WTC11 (cell line): ENCODE data around the gene TMEM151B. TPM values are rescaled to one million over a fixed set of nuclear protein-coding genes. Genes with fewer than 3 reads are reported as not detected.
A peak's percentile ranks its signal among the peaks of the same experiment; 100 is the strongest.

ENCODE experiments used
- CBFB ChIP-seq: sonication (generic); formaldehyde crosslinking; IDR thresholded peaks from 2 replicates; pipeline ENCODE4 v1.8.1; 2022; ENCODE audit warnings: mild to moderate bottlenecking, low read depth, missing genetic modification reagents
- EMX1 ChIP-seq: fragments of 250-450 bp; sonication (Bioruptor Pico); IDR thresholded peaks from 2 replicates; pipeline ENCODE4 v1.8.0; 2021; ENCODE audit warnings: mild to moderate bottlenecking
- ETV6 ChIP-seq: sonication (generic); formaldehyde crosslinking; IDR thresholded peaks from 2 replicates; pipeline ENCODE4 v1.8.1; 2022; ENCODE audit warnings: mild to moderate bottlenecking, missing genetic modification reagents
- FOXK1 ChIP-seq: sonication (generic); formaldehyde crosslinking; IDR thresholded peaks from 2 replicates; pipeline ENCODE4 v1.8.0; 2022; ENCODE audit warnings: mild to moderate bottlenecking, moderate library complexity, missing genetic modification reagents
- FOXP1 ChIP-seq: sonication (generic); formaldehyde crosslinking; IDR thresholded peaks from 2 replicates; pipeline ENCODE4 v1.8.0; 2022; ENCODE audit warnings: missing genetic modification reagents, mild to moderate bottlenecking, moderate library complexity, borderline replicate concordance
- MYBL2 ChIP-seq: sonication (generic); formaldehyde crosslinking; IDR thresholded peaks from 2 replicates; pipeline ENCODE4 v1.8.1; 2023; ENCODE audit warnings: mild to moderate bottlenecking, moderate library complexity, missing genetic modification reagents
- PRRX2 ChIP-seq: fragments of 250-450 bp; sonication (Bioruptor Pico); IDR thresholded peaks from 2 replicates; pipeline ENCODE4 v1.8.0; 2021; ENCODE audit warnings: mild to moderate bottlenecking
- TP53 ChIP-seq: sonication (generic); formaldehyde crosslinking; IDR thresholded peaks from 2 replicates; pipeline ENCODE4 v1.8.1; 2023; ENCODE audit warnings: mild to moderate bottlenecking, missing genetic modification reagents
- ZBTB21 ChIP-seq: sonication (generic); formaldehyde crosslinking; IDR thresholded peaks from 2 replicates; pipeline ENCODE4 v1.8.1; 2023; ENCODE audit warnings: mild to moderate bottlenecking, missing genetic modification reagents, borderline replicate concordance
- ZNF219 ChIP-seq: sonication (generic); formaldehyde crosslinking; IDR thresholded peaks from 2 replicates; pipeline ENCODE4 v1.8.0; 2023; ENCODE audit warnings: missing genetic modification reagents, mild to moderate bottlenecking, borderline replicate concordance
- ZNF671 ChIP-seq: fragments of 250-450 bp; sonication (Bioruptor Pico); IDR thresholded peaks from 2 replicates; pipeline ENCODE4 v1.8.0; 2021; ENCODE audit warnings: mild to moderate bottlenecking
- total RNA-seq: library from RNA; stranded (reverse); gene quantifications from 3 replicates; pipeline ENCODE4 v1.2.3, GENCODE V29; 2021
- TF ChIP-seq, protein P1 (sequence below): sonication (generic); formaldehyde crosslinking; IDR thresholded peaks from 2 replicates; pipeline ENCODE4 v1.8.1; 2022; ENCODE audit warnings: missing genetic modification reagents, borderline replicate concordance
- TF ChIP-seq, protein P2 (sequence below): fragments of 250-450 bp; sonication (Bioruptor Pico); IDR thresholded peaks from 2 replicates; pipeline ENCODE4 v1.9.0; 2021; ENCODE audit warnings: mild to moderate bottlenecking, borderline replicate concordance
- TF ChIP-seq, protein P3 (sequence below): fragments of 200-600 bp; IDR thresholded peaks from 2 replicates; pipeline ENCODE4 v1.8.0; 2022; ENCODE audit warnings: antibody characterized with exemption
- TF ChIP-seq, protein P4 (sequence below): sonication (generic); formaldehyde crosslinking; conservative IDR thresholded peaks from 2 replicates; pipeline ENCODE4 v1.8.1; 2022; ENCODE audit warnings: mild to moderate bottlenecking, missing genetic modification reagents
- TF ChIP-seq, protein P5 (sequence below): fragments of 250-450 bp; sonication (Bioruptor Pico); IDR thresholded peaks from 2 replicates; pipeline ENCODE4 v2.1.2; 2022; ENCODE audit warnings: mild to moderate bottlenecking, moderate library complexity
- TF ChIP-seq, protein P6 (sequence below): sonication (generic); formaldehyde crosslinking; IDR thresholded peaks from 2 replicates; pipeline ENCODE4 v1.8.1; 2022; ENCODE audit warnings: mild to moderate bottlenecking, missing genetic modification reagents, moderate library complexity, borderline replicate concordance
- TF ChIP-seq, protein P7 (sequence below): fragments of 250-450 bp; sonication (Bioruptor Pico); IDR thresholded peaks from 2 replicates; pipeline ENCODE4 v1.8.0; 2021; ENCODE audit warnings: mild to moderate bottlenecking

TMEM151B gene
- total RNA-seq, 1 experiment from 2014 or later: 5.5 TPM

DNA sequence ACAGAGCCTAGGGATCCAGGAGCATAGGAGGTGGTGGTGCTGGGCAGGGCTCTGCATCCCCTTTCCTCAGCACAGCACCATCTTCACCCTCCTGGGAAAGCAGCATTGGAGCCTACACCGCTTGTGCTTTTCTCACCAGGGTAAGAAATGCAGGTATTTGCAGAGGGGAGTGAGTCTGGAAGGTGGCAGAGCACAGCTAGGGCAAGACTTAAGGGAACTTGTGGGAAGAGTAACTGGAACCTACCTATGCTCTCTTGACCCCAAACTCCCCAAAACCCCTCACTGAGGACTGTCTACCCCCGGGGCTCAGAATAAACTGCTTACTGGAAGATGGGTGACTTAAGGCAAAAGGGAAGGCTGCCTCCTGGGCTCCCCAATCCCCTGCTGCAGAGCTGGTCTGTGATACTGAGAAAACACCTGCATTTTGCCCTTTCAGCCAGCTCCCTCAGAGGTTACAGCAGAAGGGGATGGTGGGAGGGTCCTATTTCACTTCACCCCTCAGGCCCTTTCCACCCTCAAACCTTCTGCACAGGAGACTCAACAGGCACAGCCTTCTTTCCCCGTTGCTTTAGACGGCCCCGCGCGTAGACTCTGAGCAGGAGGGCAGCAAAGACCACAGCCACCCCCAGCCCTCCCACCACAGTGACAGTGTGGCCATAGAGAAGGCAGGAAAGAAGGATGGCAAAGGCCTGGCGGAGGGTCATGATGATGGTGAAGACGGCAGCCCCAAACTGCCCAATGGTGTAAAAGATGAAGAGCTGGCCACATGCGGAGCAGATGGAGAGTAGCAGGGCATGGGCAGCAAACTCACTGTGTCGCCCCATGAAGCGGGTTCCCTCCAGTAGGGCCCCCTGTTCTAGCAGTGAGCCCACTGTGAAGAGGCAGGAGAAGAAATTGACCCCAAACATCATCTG lies 15.8 kb upstream of the TMEM151B start (continued):
- TF ChIP-seq, protein P1, sequence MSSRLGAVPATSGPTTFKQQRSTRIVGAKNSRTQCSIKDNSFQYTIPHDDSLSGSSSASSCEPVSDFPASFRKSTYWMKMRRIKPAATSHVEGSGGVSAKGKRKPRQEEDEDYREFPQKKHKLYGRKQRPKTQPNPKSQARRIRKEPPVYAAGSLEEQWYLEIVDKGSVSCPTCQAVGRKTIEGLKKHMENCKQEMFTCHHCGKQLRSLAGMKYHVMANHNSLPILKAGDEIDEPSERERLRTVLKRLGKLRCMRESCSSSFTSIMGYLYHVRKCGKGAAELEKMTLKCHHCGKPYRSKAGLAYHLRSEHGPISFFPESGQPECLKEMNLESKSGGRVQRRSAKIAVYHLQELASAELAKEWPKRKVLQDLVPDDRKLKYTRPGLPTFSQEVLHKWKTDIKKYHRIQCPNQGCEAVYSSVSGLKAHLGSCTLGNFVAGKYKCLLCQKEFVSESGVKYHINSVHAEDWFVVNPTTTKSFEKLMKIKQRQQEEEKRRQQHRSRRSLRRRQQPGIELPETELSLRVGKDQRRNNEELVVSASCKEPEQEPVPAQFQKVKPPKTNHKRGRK: 0 out of 2 replicates have a peak, but pooled peaks have one; percentile 22
- TF ChIP-seq, protein P2, sequence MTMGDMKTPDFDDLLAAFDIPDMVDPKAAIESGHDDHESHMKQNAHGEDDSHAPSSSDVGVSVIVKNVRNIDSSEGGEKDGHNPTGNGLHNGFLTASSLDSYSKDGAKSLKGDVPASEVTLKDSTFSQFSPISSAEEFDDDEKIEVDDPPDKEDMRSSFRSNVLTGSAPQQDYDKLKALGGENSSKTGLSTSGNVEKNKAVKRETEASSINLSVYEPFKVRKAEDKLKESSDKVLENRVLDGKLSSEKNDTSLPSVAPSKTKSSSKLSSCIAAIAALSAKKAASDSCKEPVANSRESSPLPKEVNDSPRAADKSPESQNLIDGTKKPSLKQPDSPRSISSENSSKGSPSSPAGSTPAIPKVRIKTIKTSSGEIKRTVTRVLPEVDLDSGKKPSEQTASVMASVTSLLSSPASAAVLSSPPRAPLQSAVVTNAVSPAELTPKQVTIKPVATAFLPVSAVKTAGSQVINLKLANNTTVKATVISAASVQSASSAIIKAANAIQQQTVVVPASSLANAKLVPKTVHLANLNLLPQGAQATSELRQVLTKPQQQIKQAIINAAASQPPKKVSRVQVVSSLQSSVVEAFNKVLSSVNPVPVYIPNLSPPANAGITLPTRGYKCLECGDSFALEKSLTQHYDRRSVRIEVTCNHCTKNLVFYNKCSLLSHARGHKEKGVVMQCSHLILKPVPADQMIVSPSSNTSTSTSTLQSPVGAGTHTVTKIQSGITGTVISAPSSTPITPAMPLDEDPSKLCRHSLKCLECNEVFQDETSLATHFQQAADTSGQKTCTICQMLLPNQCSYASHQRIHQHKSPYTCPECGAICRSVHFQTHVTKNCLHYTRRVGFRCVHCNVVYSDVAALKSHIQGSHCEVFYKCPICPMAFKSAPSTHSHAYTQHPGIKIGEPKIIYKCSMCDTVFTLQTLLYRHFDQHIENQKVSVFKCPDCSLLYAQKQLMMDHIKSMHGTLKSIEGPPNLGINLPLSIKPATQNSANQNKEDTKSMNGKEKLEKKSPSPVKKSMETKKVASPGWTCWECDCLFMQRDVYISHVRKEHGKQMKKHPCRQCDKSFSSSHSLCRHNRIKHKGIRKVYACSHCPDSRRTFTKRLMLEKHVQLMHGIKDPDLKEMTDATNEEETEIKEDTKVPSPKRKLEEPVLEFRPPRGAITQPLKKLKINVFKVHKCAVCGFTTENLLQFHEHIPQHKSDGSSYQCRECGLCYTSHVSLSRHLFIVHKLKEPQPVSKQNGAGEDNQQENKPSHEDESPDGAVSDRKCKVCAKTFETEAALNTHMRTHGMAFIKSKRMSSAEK (CRISPR knock-in tag): peak; percentile 65
- TF ChIP-seq EMX1 (CRISPR knock-in tag): peak; percentile 93; the same call in 1 of the 2 replicates
- TF ChIP-seq FOXP1 (CRISPR knock-in tag): 0 out of 2 replicates have a peak, but pooled peaks have one; percentile 21
- TF ChIP-seq PRRX2 (CRISPR knock-in tag): peak; percentile 90
- TF ChIP-seq CBFB: no peak
- TF ChIP-seq, protein P3, sequence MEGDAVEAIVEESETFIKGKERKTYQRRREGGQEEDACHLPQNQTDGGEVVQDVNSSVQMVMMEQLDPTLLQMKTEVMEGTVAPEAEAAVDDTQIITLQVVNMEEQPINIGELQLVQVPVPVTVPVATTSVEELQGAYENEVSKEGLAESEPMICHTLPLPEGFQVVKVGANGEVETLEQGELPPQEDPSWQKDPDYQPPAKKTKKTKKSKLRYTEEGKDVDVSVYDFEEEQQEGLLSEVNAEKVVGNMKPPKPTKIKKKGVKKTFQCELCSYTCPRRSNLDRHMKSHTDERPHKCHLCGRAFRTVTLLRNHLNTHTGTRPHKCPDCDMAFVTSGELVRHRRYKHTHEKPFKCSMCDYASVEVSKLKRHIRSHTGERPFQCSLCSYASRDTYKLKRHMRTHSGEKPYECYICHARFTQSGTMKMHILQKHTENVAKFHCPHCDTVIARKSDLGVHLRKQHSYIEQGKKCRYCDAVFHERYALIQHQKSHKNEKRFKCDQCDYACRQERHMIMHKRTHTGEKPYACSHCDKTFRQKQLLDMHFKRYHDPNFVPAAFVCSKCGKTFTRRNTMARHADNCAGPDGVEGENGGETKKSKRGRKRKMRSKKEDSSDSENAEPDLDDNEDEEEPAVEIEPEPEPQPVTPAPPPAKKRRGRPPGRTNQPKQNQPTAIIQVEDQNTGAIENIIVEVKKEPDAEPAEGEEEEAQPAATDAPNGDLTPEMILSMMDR: no peak
- peak; percentile 71; the same call in 1 of the 2 replicates for TF ChIP-seq ETV6 (CRISPR knock-in tag)
- TF ChIP-seq MYBL2: peak; percentile 52; the same call in 1 of the 2 replicates
- TF ChIP-seq, protein P4, sequence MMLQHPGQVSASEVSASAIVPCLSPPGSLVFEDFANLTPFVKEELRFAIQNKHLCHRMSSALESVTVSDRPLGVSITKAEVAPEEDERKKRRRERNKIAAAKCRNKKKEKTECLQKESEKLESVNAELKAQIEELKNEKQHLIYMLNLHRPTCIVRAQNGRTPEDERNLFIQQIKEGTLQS (CRISPR knock-in tag): no peak
- TF ChIP-seq, protein P5, sequence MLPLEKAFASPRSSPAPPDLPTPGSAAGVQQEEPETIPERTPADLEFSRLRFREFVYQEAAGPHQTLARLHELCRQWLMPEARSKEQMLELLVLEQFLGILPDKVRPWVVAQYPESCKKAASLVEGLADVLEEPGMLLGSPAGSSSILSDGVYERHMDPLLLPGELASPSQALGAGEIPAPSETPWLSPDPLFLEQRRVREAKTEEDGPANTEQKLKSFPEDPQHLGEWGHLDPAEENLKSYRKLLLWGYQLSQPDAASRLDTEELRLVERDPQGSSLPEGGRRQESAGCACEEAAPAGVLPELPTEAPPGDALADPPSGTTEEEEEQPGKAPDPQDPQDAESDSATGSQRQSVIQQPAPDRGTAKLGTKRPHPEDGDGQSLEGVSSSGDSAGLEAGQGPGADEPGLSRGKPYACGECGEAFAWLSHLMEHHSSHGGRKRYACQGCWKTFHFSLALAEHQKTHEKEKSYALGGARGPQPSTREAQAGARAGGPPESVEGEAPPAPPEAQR (CRISPR knock-in tag): no peak
- TF ChIP-seq FOXK1: 0 out of 2 replicates have a peak, but pooled peaks have one; percentile 22
- TF ChIP-seq, protein P6, sequence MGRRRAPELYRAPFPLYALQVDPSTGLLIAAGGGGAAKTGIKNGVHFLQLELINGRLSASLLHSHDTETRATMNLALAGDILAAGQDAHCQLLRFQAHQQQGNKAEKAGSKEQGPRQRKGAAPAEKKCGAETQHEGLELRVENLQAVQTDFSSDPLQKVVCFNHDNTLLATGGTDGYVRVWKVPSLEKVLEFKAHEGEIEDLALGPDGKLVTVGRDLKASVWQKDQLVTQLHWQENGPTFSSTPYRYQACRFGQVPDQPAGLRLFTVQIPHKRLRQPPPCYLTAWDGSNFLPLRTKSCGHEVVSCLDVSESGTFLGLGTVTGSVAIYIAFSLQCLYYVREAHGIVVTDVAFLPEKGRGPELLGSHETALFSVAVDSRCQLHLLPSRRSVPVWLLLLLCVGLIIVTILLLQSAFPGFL (CRISPR knock-in tag): 0 out of 2 replicates have a peak, but pooled peaks have one; percentile 38
- TF ChIP-seq, protein P7, sequence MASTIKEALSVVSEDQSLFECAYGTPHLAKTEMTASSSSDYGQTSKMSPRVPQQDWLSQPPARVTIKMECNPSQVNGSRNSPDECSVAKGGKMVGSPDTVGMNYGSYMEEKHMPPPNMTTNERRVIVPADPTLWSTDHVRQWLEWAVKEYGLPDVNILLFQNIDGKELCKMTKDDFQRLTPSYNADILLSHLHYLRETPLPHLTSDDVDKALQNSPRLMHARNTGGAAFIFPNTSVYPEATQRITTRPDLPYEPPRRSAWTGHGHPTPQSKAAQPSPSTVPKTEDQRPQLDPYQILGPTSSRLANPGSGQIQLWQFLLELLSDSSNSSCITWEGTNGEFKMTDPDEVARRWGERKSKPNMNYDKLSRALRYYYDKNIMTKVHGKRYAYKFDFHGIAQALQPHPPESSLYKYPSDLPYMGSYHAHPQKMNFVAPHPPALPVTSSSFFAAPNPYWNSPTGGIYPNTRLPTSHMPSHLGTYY (CRISPR knock-in tag): peak; percentile 78
- TF ChIP-seq TP53 (CRISPR knock-in tag): no peak
- TF ChIP-seq ZBTB21 (CRISPR knock-in tag): no peak
- TF ChIP-seq ZNF219 (CRISPR knock-in tag): no peak
- peak; percentile 93 for TF ChIP-seq ZNF671 (CRISPR knock-in tag)
- TF ChIP-seq, all 79 proteins: peak for 18
